Epithelial cell of esophagus (primary cell): ENCODE results near the gene ARL16.

Experiments used
- DNase-seq: peaks from one replicate; pipeline ENCODE4 v3.0.0; 2010; ENCODE audit warnings: low read depth
- H3K4me3 ChIP-seq: 2 replicates; pipeline ENCODE4 v1.5.1; 2011; ENCODE audit warnings: mild to moderate bottlenecking, low read length, control low read depth
- CTCF ChIP-seq: IDR thresholded peaks from 2 replicates; pipeline ENCODE4 v1.5.1; 2011; ENCODE audit warnings: low read depth, mild to moderate bottlenecking, low read length, control low read depth, inconsistent platforms; ENCODE audit not compliant: insufficient read depth; ENCODE audit errors: missing control alignments

ARL16 gene

GRCh38 chr17:81710514-81711308 is 27.1 kb upstream of the ARL16 start:
- peak overlapping the region; percentile 34 for H3K4me3 ChIP-seq

GRCh38 chr17:81708739-81709185 is 25.2 kb upstream of the ARL16 start:
- H3K4me3 ChIP-seq: no peak overlapping the region
- DNase-seq: no peak
- no peak for TF ChIP-seq CTCF

More at GRCh38 chr17:81710514-81711308, 27.1 kb upstream of the ARL16 start:
- DNase-seq: peak; percentile 15
- TF ChIP-seq CTCF: no peak

- no peak overlapping the region for H3K4me3 ChIP-seq
- no peak for TF ChIP-seq CTCF
- no peak for DNase-seq
These were observed 24.4 kb upstream of the ARL16 start for GRCh38 chr17:81707725-81708646.

GRCh38 chr17:81706757-81707624 is 23.4 kb upstream of the ARL16 start:
- TF ChIP-seq CTCF: no peak
- DNase-seq: no peak
- H3K4me3 ChIP-seq: no peak overlapping the region

- no peak for DNase-seq
- H3K4me3 ChIP-seq: no peak overlapping the region
- TF ChIP-seq CTCF: no peak
These were observed 22.6 kb upstream of the ARL16 start for GRCh38 chr17:81706232-81706611.

- H3K4me3 ChIP-seq: no peak overlapping the region
- DNase-seq: no peak
- TF ChIP-seq CTCF: no peak
These were observed 22.1 kb upstream of the ARL16 start for GRCh38 chr17:81705518-81706231.
